HCT116 (cell line): Measurements from ENCODE around the gene SLC22A12. TPM values are rescaled to one million over a fixed set of nuclear protein-coding genes. Genes with fewer than 3 reads are reported as not detected.

Source experiments
- ATAC-seq: fragments of 200-7000 bp; cut with Tn5 transposase; 2 replicates; pipeline ENCODE4 v1.9.1; 2020; ENCODE audit warnings: mild to moderate bottlenecking, moderate library complexity
- BruUV-seq: library from RNA; stranded (reverse); fragments of 400-500 nt; replicated peaks from 2 replicates; lab custom pipeline; 2021; lab: Mats Ljungman, UMichigan
- CTCF ChIA-PET: fragments of 300-600 bp; sonication (Branson Sonifier 250); formaldehyde crosslinking; loops from one replicate; lab custom pipeline; 2021; ENCODE audit warnings: antibody characterized with exemption; lab: Charles Lee
- POLR2A ChIA-PET: fragments of 300-600, 350-600 bp; sonication (Branson Sonifier 250); formaldehyde crosslinking; loops from one replicate; lab custom pipeline; 2021; ENCODE audit warnings: antibody characterized with exemption; lab: Charles Lee
- RAD21 ChIA-PET, 2 experiments: fragments of 300-600 bp; sonication (Branson Sonifier 250); formaldehyde crosslinking; loops; one replicate each; lab custom pipeline; 2023; ENCODE audit warnings: low total read pairs in 2 of 2; ENCODE audit not compliant: uncharacterized antibody in 2 of 2, unreplicated experiment in 2 of 2, low non-redundant PET in 1 of 2; lab: Charles Lee
- DNase-seq: peaks from one replicate; pipeline ENCODE4 v3.0.0-alpha.2; 2010; ENCODE audit warnings: low read depth, low spot score
- H2AFZ ChIP-seq: fragments of 200-600 bp; shearing (Covaris generic), sonication (generic); 2 replicates; pipeline ENCODE4 v1.6.1; 2017; ENCODE audit warnings: low read depth, mixed run types, mixed read lengths, antibody characterized with exemption, low read length; ENCODE audit not compliant: poor library complexity, severe bottlenecking
- H3K27ac ChIP-seq: 2 replicates; pipeline ENCODE4 v1.5.1; 2012; ENCODE audit warnings: low read depth, low read length
- H3K27me3 ChIP-seq: fragments of 200-600 bp; sonication (generic); 2 replicates; pipeline ENCODE4 v1.6.1; 2016; ENCODE audit warnings: mixed run types, low read length, mixed read lengths; ENCODE audit not compliant: insufficient read depth
- H3K36me3 ChIP-seq, 2 experiments: fragments of 200-500 bp in 1 of 2; fragments of 200-600 bp in 1 of 2; sonication (Bioruptor generic) in 1 of 2; sonication (generic) in 1 of 2; 2 replicates each; pipeline versions ENCODE4 v1.5.1 to v1.6.1; 2014 to 2016; ENCODE audit warnings: low read length in 2 of 2, inconsistent platforms in 1 of 2, mixed read lengths in 1 of 2, mixed run types in 1 of 2; ENCODE audit not compliant: insufficient read depth in 2 of 2, control insufficient read depth in 1 of 2
- H3K4me1 ChIP-seq, 2 experiments: fragments of 200-600 bp in 1 of 2; sonication (generic) in 1 of 2; 2 replicates each; pipeline versions ENCODE4 v1.5.1 to v1.6.1; 2012 to 2017; ENCODE audit warnings: low read length in 2 of 2, inconsistent platforms in 1 of 2, mild to moderate bottlenecking in 1 of 2, mixed read lengths in 1 of 2, mixed run types in 1 of 2, moderate library complexity in 1 of 2; ENCODE audit not compliant: insufficient read depth in 2 of 2, control insufficient read depth in 1 of 2
- H3K4me2 ChIP-seq: fragments of 200-600 bp; sonication (generic); 2 replicates; pipeline ENCODE4 v1.6.1; 2017; ENCODE audit warnings: mixed run types, low read length, mixed read lengths
- H3K4me3 ChIP-seq, 2 experiments: fragments of 200-600 bp in 1 of 2; sonication (generic) in 1 of 2; replicated peaks in 1 of 2; 2 replicates each; pipeline ENCODE4 v1.5.1; 2011 to 2016; ENCODE audit warnings: low read length in 2 of 2, control low read depth in 1 of 2, low read depth in 1 of 2, mild to moderate bottlenecking in 1 of 2, mixed read lengths in 1 of 2, mixed run types in 1 of 2
- H3K79me2 ChIP-seq: fragments of 200-600 bp; sonication (generic); 2 replicates; pipeline ENCODE4 v1.6.1; 2017; ENCODE audit warnings: mild to moderate bottlenecking, mixed run types, low read length, moderate library complexity, mixed read lengths; ENCODE audit not compliant: insufficient read depth
- H3K9ac ChIP-seq: fragments of 200-600 bp; sonication (generic); 2 replicates; pipeline ENCODE4 v1.6.1; 2016; ENCODE audit warnings: low read length, mixed read lengths
- H3K9me2 ChIP-seq: fragments of 200-600 bp; sonication (generic), shearing (Covaris generic); 2 replicates; pipeline ENCODE4 v1.6.1; 2017; ENCODE audit warnings: mixed run types, mild to moderate bottlenecking, moderate library complexity; ENCODE audit not compliant: insufficient read depth
- H3K9me3 ChIP-seq, 2 experiments: fragments of 200-500 bp in 1 of 2; fragments of 200-600 bp in 1 of 2; sonication (Bioruptor generic) in 1 of 2; sonication (generic) in 1 of 2; 2 replicates each; pipeline ENCODE4 v1.6.1; 2014 to 2017; ENCODE audit warnings: low read length in 2 of 2, mixed read lengths in 2 of 2, inconsistent platforms in 1 of 2, low read depth in 1 of 2, mild to moderate bottlenecking in 1 of 2, mixed run types in 1 of 2, moderate library complexity in 1 of 2; ENCODE audit not compliant: control insufficient read depth in 1 of 2, insufficient read depth in 1 of 2
- H4K20me1 ChIP-seq: fragments of 200-600 bp; sonication (generic), shearing (Covaris generic); 2 replicates; pipeline ENCODE4 v1.6.1; 2017; ENCODE audit warnings: mixed run types, mild to moderate bottlenecking, moderate library complexity; ENCODE audit not compliant: insufficient read depth
- ATF3 ChIP-seq: IDR thresholded peaks from 2 replicates; pipeline ENCODE4 v1.6.1; 2012
- CBX3 ChIP-seq: IDR thresholded peaks from 2 replicates; pipeline ENCODE4 v1.6.1; 2012; ENCODE audit warnings: low read depth
- ELF1 ChIP-seq: IDR thresholded peaks from 2 replicates; pipeline ENCODE4 v1.6.1; 2012; ENCODE audit warnings: low read depth, borderline replicate concordance
- EZH2 ChIP-seq: fragments of 200-600 bp; sonication (generic); IDR thresholded peaks from 2 replicates; pipeline ENCODE4 v1.6.1; 2017; ENCODE audit warnings: antibody characterized with exemption, mixed run types
- FOSL1 ChIP-seq: IDR thresholded peaks from 2 replicates; pipeline ENCODE4 v1.6.1; 2012; ENCODE audit warnings: low read depth
- JUND ChIP-seq: IDR thresholded peaks from 2 replicates; pipeline ENCODE4 v1.6.1; 2012
- POLR2A ChIP-seq: IDR thresholded peaks from 2 replicates; pipeline ENCODE4 v1.7.0; 2011; ENCODE audit warnings: borderline replicate concordance; ENCODE audit not compliant: insufficient read depth, insufficient read length; ENCODE audit errors: extremely low read depth
- POLR2AphosphoS5 ChIP-seq: IDR thresholded peaks from 2 replicates; pipeline ENCODE4 v1.6.1; 2011; ENCODE audit warnings: mild to moderate bottlenecking, low read depth, low read length, moderate library complexity
- RAD21 ChIP-seq: IDR thresholded peaks from 2 replicates; pipeline ENCODE4 v1.6.1; 2012; ENCODE audit warnings: low read depth, mild to moderate bottlenecking
- SIN3A ChIP-seq: IDR thresholded peaks from 2 replicates; pipeline ENCODE4 v1.6.1; 2012; ENCODE audit warnings: low read depth
- SP1 ChIP-seq: IDR thresholded peaks from 2 replicates; pipeline ENCODE4 v1.6.1; 2012; ENCODE audit warnings: low read depth
- SRF ChIP-seq: IDR thresholded peaks from 2 replicates; pipeline ENCODE4 v1.6.1; 2012; ENCODE audit warnings: low read depth
- TCF7L2 ChIP-seq: IDR thresholded peaks from 2 replicates; pipeline ENCODE4 v1.7.0; 2011; ENCODE audit warnings: borderline replicate concordance, inconsistent platforms; ENCODE audit not compliant: insufficient read depth, insufficient read length; ENCODE audit errors: extremely low read depth
- YY1 ChIP-seq: IDR thresholded peaks from 2 replicates; pipeline ENCODE4 v1.6.1; 2011; ENCODE audit warnings: low read length, low read depth, moderate library complexity, mild to moderate bottlenecking; ENCODE audit not compliant: insufficient replicate concordance; ENCODE audit errors: extremely low read depth
- ZFX ChIP-seq: fragments of 450-650 bp; IDR thresholded peaks from 2 replicates; pipeline ENCODE4 v1.6.1; 2017
- ZNF274 ChIP-seq: fragments of 200-500 bp; sonication (Bioruptor generic); IDR thresholded peaks from 2 replicates; pipeline ENCODE4 v1.6.1; 2014; ENCODE audit warnings: mild to moderate bottlenecking, low read depth, low read length, inconsistent platforms
- intact Hi-C: fragments of 100-400 bp; cut with micrococcal nuclease; formaldehyde crosslinking; loops from 2 replicates; pipeline ENCODE4 v1.10.0; 2022
- total RNA-seq: library from RNA; stranded (reverse); gene quantifications from one replicate; pipeline ENCODE4 v1.2.1, GENCODE V29; 2021; ENCODE audit not compliant: unreplicated experiment
- TF ChIP-seq, protein P1 (sequence below): IDR thresholded peaks from 2 replicates; pipeline ENCODE4 v1.6.1; 2011; ENCODE audit warnings: mild to moderate bottlenecking, low read length, moderate library complexity; ENCODE audit not compliant: insufficient replicate concordance; ENCODE audit errors: extremely low read depth
- TF ChIP-seq, protein P2 (sequence below): IDR thresholded peaks from 2 replicates; pipeline ENCODE4 v1.6.1; 2012
- TF ChIP-seq, protein P3 (sequence below): IDR thresholded peaks from 2 replicates; pipeline ENCODE4 v1.6.1; 2012; ENCODE audit warnings: low read depth
- TF ChIP-seq, protein P4 (sequence below), 3 experiments: fragments of 200-600 bp in 1 of 3; sonication (generic) in 1 of 3; IDR thresholded peaks in 2 of 3; conservative IDR thresholded peaks in 1 of 3; 2 replicates each; pipeline ENCODE4 v1.5.1; 2012 to 2017; ENCODE audit warnings: low read depth in 2 of 3, low read length in 2 of 3, antibody characterized with exemption in 1 of 3, borderline replicate concordance in 1 of 3, control low read depth in 1 of 3, mild to moderate bottlenecking in 1 of 3, mixed read lengths in 1 of 3, mixed run types in 1 of 3, moderate library complexity in 1 of 3; ENCODE audit not compliant: insufficient read depth in 1 of 3

The SLC22A12 gene
- total RNA-seq, 1 experiment from 2014 or later, result not detected

GRCh38 chr11:64641596-64642417 is 50.8 kb downstream of the SLC22A12 start:
- Histone ChIP-seq H3K4me2 (no peak overlapping the region), H3K36me3 (no peaks in the 10 kb centered on the region), H3K4me1 (no peaks in the 10 kb centered on the region), H3K27me3 (peaks cover 18% of the 10 kb centered on the region), H3K27ac (no peak overlapping the region), H3K79me2 (no peaks in the 10 kb centered on the region), H4K20me1 (no peaks in the 10 kb centered on the region), H3K9ac (no peak overlapping the region), H3K9me2 (no peaks in the 10 kb centered on the region), H2AFZ (no peak overlapping the region), H3K9me3 (no peaks in the 10 kb centered on the region), H3K4me3 (no peak overlapping the region)
- ChIA-PET RAD21 (no interaction called here), POLR2A (no interaction called here), CTCF (interaction anchor here (2.0 kb wide), 1 partner anchor 11 kb away, joined by 5 read pairs; no protein-coding TSS in a partner anchor)
- no TSS peak for BruUV-seq
- TF ChIP-seq CBX3 (no peak), ZFX (no peak), JUND (no peak), SRF (no peak), YY1 (no peak), TCF7L2 (no peak), FOSL1 (no peak), ATF3 (no peak), SP1 (no peak), EZH2 (no peak), RAD21 (no peak), ELF1 (no peak), ZNF274 (no peak), POLR2A (no peak), SIN3A (no peak), POLR2AphosphoS5 (no peak)
- TF ChIP-seq, protein P1, sequence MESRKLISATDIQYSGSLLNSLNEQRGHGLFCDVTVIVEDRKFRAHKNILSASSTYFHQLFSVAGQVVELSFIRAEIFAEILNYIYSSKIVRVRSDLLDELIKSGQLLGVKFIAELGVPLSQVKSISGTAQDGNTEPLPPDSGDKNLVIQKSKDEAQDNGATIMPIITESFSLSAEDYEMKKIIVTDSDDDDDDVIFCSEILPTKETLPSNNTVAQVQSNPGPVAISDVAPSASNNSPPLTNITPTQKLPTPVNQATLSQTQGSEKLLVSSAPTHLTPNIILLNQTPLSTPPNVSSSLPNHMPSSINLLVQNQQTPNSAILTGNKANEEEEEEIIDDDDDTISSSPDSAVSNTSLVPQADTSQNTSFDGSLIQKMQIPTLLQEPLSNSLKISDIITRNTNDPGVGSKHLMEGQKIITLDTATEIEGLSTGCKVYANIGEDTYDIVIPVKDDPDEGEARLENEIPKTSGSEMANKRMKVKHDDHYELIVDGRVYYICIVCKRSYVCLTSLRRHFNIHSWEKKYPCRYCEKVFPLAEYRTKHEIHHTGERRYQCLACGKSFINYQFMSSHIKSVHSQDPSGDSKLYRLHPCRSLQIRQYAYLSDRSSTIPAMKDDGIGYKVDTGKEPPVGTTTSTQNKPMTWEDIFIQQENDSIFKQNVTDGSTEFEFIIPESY, result no peak
- TF ChIP-seq, protein P2, sequence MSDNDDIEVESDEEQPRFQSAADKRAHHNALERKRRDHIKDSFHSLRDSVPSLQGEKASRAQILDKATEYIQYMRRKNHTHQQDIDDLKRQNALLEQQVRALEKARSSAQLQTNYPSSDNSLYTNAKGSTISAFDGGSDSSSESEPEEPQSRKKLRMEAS, result no peak
- TF ChIP-seq, protein P3, sequence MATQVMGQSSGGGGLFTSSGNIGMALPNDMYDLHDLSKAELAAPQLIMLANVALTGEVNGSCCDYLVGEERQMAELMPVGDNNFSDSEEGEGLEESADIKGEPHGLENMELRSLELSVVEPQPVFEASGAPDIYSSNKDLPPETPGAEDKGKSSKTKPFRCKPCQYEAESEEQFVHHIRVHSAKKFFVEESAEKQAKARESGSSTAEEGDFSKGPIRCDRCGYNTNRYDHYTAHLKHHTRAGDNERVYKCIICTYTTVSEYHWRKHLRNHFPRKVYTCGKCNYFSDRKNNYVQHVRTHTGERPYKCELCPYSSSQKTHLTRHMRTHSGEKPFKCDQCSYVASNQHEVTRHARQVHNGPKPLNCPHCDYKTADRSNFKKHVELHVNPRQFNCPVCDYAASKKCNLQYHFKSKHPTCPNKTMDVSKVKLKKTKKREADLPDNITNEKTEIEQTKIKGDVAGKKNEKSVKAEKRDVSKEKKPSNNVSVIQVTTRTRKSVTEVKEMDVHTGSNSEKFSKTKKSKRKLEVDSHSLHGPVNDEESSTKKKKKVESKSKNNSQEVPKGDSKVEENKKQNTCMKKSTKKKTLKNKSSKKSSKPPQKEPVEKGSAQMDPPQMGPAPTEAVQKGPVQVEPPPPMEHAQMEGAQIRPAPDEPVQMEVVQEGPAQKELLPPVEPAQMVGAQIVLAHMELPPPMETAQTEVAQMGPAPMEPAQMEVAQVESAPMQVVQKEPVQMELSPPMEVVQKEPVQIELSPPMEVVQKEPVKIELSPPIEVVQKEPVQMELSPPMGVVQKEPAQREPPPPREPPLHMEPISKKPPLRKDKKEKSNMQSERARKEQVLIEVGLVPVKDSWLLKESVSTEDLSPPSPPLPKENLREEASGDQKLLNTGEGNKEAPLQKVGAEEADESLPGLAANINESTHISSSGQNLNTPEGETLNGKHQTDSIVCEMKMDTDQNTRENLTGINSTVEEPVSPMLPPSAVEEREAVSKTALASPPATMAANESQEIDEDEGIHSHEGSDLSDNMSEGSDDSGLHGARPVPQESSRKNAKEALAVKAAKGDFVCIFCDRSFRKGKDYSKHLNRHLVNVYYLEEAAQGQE, result no peak
- TF ChIP-seq, protein P4, sequence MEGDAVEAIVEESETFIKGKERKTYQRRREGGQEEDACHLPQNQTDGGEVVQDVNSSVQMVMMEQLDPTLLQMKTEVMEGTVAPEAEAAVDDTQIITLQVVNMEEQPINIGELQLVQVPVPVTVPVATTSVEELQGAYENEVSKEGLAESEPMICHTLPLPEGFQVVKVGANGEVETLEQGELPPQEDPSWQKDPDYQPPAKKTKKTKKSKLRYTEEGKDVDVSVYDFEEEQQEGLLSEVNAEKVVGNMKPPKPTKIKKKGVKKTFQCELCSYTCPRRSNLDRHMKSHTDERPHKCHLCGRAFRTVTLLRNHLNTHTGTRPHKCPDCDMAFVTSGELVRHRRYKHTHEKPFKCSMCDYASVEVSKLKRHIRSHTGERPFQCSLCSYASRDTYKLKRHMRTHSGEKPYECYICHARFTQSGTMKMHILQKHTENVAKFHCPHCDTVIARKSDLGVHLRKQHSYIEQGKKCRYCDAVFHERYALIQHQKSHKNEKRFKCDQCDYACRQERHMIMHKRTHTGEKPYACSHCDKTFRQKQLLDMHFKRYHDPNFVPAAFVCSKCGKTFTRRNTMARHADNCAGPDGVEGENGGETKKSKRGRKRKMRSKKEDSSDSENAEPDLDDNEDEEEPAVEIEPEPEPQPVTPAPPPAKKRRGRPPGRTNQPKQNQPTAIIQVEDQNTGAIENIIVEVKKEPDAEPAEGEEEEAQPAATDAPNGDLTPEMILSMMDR (IDR thresholded peaks at IDR 0.05 in 2 of 3, conservative IDR thresholded peaks at IDR 0.05 in 1 of 3; ENCODE audit: borderline replicate concordance in 1 of 3, insufficient read depth in 1 of 3, low read depth in 2 of 3, low read length in 2 of 3), result no peak
- DNase-seq (no peak), ATAC-seq (no peak)
- intact Hi-C loops, result no loop called here
